PC-3 (cell line): ENCODE results near the gene UROS.

Source experiments
- EZH2 ChIP-seq: fragments of 300-600 bp; sonication (generic); IDR thresholded peaks from one replicate; pipeline ENCODE4 v1.6.1; 2017; ENCODE audit warnings: antibody characterized with exemption, mild to moderate bottlenecking, low read length; ENCODE audit not compliant: unreplicated experiment
- EZH2phosphoT487 ChIP-seq: fragments of 300-600 bp; sonication (generic); IDR thresholded peaks from 2 replicates; pipeline ENCODE4 v1.6.1; 2018; ENCODE audit warnings: mild to moderate bottlenecking, antibody characterized with exemption, low read length, borderline replicate concordance
- TF ChIP-seq, protein P1 (sequence below): fragments of 300-600 bp; sonication (generic); conservative IDR thresholded peaks from 2 replicates; pipeline ENCODE4 v1.5.1; 2017; ENCODE audit warnings: antibody characterized with exemption, low read depth, mild to moderate bottlenecking, low read length

DNA sequence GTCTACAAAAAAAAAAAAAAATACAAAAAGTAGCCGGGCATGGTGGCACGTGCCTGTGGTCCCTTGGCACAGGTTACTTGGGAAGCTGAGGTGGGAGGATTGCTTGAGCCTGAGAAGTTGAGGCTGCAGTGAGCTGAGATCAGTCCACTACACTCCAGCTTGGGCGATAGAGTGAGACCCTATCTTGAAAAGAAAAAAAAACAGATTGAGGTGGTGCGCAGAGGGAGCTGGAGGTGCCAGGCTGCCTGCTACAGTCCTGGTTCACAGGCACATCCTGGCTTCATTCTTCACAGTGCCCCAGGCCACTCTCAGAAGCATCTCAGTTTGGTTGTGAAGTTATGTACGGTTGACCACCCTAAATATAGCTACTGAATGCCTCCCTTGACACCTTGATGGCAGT, 52.2 kb downstream of the UROS start:
- TF ChIP-seq, protein P1, sequence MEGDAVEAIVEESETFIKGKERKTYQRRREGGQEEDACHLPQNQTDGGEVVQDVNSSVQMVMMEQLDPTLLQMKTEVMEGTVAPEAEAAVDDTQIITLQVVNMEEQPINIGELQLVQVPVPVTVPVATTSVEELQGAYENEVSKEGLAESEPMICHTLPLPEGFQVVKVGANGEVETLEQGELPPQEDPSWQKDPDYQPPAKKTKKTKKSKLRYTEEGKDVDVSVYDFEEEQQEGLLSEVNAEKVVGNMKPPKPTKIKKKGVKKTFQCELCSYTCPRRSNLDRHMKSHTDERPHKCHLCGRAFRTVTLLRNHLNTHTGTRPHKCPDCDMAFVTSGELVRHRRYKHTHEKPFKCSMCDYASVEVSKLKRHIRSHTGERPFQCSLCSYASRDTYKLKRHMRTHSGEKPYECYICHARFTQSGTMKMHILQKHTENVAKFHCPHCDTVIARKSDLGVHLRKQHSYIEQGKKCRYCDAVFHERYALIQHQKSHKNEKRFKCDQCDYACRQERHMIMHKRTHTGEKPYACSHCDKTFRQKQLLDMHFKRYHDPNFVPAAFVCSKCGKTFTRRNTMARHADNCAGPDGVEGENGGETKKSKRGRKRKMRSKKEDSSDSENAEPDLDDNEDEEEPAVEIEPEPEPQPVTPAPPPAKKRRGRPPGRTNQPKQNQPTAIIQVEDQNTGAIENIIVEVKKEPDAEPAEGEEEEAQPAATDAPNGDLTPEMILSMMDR = no peak
- TF ChIP-seq EZH2 (no peak), EZH2phosphoT487 (no peak)
